ENCODE results near the gene TSPAN13. TPM values are rescaled to one million over a fixed set of nuclear protein-coding genes. Genes with fewer than 3 reads are reported as not detected.

The TSPAN13 gene
- total and polyA plus RNA-seq, 10 donors, result 30.1 to 53.0 (median 46.9) TPM

GRCh38 chr7:16833373-16833772 is 79.8 kb downstream of the TSPAN13 start:
- TF ChIP-seq CTCF (IDR thresholded peaks at IDR 0.05 in 8 of 11, conservative IDR thresholded peaks at IDR 0.05 in 3 of 11), result no peak
- no peak for TF ChIP-seq POLR2AphosphoS5 (IDR thresholded peaks at IDR 0.05)
- TF ChIP-seq POLR2A (IDR thresholded peaks at IDR 0.05), result no peak
- H3K27me3 ChIP-seq (replicated peaks in 1 of 7), result no peaks in the 10 kb centered on the region
- no peak overlapping the region for H3K4me3 ChIP-seq
- no peak overlapping the region for H3K27ac ChIP-seq
- no peak for DNase-seq
- H3K4me1 ChIP-seq, result no peaks in the 10 kb centered on the region
- peaks cover 0 to 10% (median 7%) of the 10 kb centered on the region in 8 donors for H3K9me3 ChIP-seq
- no peaks in the 10 kb centered on the region for H3K36me3 ChIP-seq
- intact Hi-C loops (cut with DNase I; ENCODE audit: low total_unique reads), result no loop called here
- WGBS, 5 donors, result 82 to 98% (median 89%) methylated on average over 1 of the region's 1 CpG

Other genes starting within 250 kb of the TSPAN13 start
- not detected for gene LRRC72, start 226.9 kb upstream of the TSPAN13 start, total RNA-seq
- not detected for gene LRRC72, start 226.9 kb upstream of the TSPAN13 start, polyA plus RNA-seq
- 10 to 100 TPM; 10.6 to 19.9 (median 13.4) TPM for gene ANKMY2, start 108.0 kb upstream of the TSPAN13 start, total RNA-seq
- 1 to 10 TPM; 4.6 to 9.1 (median 5.9) TPM for gene ANKMY2, start 108.0 kb upstream of the TSPAN13 start, polyA plus RNA-seq
- 10 to 100 TPM; 19.4 to 36.8 (median 26.6) TPM for gene BZW2, start 107.6 kb upstream of the TSPAN13 start, total RNA-seq
- 10 to 100 TPM; 23.2 to 40.5 (median 28.8) TPM for gene BZW2, start 107.6 kb upstream of the TSPAN13 start, polyA plus RNA-seq
- gene AGR2, start 51.2 kb downstream of the TSPAN13 start, total RNA-seq, result not detected
- gene AGR2, start 51.2 kb downstream of the TSPAN13 start, polyA plus RNA-seq, result under 1 TPM; 0.17 to 0.38 (median 0.28) TPM
- not detected for gene AGR3, start 128.2 kb downstream of the TSPAN13 start, total RNA-seq
- gene AGR3, start 128.2 kb downstream of the TSPAN13 start, polyA plus RNA-seq, result under 1 TPM in 1 of 3 donors, not detected in 2; 0.38 TPM